GM12878 (cell line): ENCODE measurements around the gene HSD11B1L. TPM values are rescaled to one million over a fixed set of nuclear protein-coding genes. Genes with fewer than 3 reads are reported as not detected.

Source experiments
- ATAC-seq: fragments of 200-7000 bp; cut with Tn5 transposase; 3 replicates; pipeline ENCODE4 v1.9.1; 2020; ENCODE audit warnings: mild to moderate bottlenecking, moderate library complexity
- BruUV-seq: library from RNA; stranded (reverse); fragments of 400-500 nt; replicated peaks from 2 replicates; lab custom pipeline; 2021; lab: Mats Ljungman, UMichigan
- CTCF ChIA-PET: fragments of 300-600 bp; sonication (Branson Sonifier 250); formaldehyde crosslinking; extraction: SDS; loops from one replicate; lab custom pipeline; 2021; ENCODE audit warnings: inconsistent platforms; lab: Yijun Ruan, JAX
- POLR2A ChIA-PET: fragments of 350-600 bp; formaldehyde crosslinking; extraction: SDS; loops from one replicate; lab custom pipeline; 2021; ENCODE audit warnings: inconsistent platforms; lab: Charles Lee
- RAD21 ChIA-PET: fragments of 300-600 bp; sonication (Branson Sonifier 250); formaldehyde crosslinking; loops from one replicate; lab custom pipeline; 2023; ENCODE audit warnings: antibody characterized with exemption; ENCODE audit not compliant: unreplicated experiment; lab: Charles Lee
- SMC1A ChIA-PET: fragments of 300-600 bp; sonication (Branson Sonifier 250); formaldehyde crosslinking; loops from one replicate; lab custom pipeline; 2023; ENCODE audit not compliant: unreplicated experiment, uncharacterized antibody; lab: Charles Lee
- DNase-seq: peaks from one replicate; pipeline ENCODE4 v3.0.0-alpha.2; 2011; ENCODE audit warnings: low read depth, low spot score
- FAIRE-seq: peaks from 3 replicates; lab custom pipeline; 2011; peaks lifted over from hg19 to GRCh38; lab: Jason Lieb, UNC
- H2AFZ ChIP-seq: 2 replicates; pipeline ENCODE4 v1.6.0; 2011; ENCODE audit warnings: low read depth, low read length, control low read depth; ENCODE audit not compliant: control insufficient read depth
- H3K27ac ChIP-seq: 2 replicates; pipeline ENCODE4 v1.5.1; 2011; ENCODE audit warnings: control low read depth; ENCODE audit not compliant: control insufficient read depth, insufficient read depth
- H3K27me3 ChIP-seq, 2 experiments: replicated peaks in 1 of 2; 2 replicates each; pipeline versions ENCODE4 v1.6.0 to v1.6.1; 2011; ENCODE audit warnings: low read length in 1 of 2; ENCODE audit not compliant: control insufficient read depth in 2 of 2, insufficient read depth in 2 of 2
- H3K36me3 ChIP-seq, 2 experiments: 2 replicates each; pipeline ENCODE4 v1.5.1; 2011; ENCODE audit warnings: low read length in 1 of 2; ENCODE audit not compliant: control insufficient read depth in 2 of 2, insufficient read depth in 2 of 2
- H3K4me1 ChIP-seq: 2 replicates; pipeline ENCODE4 v1.6.1; 2011; ENCODE audit warnings: mild to moderate bottlenecking, low read length, moderate library complexity, mixed read lengths; ENCODE audit not compliant: control insufficient read depth, insufficient read depth
- H3K4me2 ChIP-seq: 2 replicates; pipeline ENCODE4 v1.6.0; 2011; ENCODE audit warnings: control low read depth; ENCODE audit not compliant: control insufficient read depth, insufficient read depth
- H3K4me3 ChIP-seq: fragments of 200-600 bp; sonication (generic); 2 replicates; pipeline ENCODE4 v1.5.1; 2016
- H3K79me2 ChIP-seq: 2 replicates; pipeline ENCODE4 v1.6.0; 2011; ENCODE audit warnings: low read length; ENCODE audit not compliant: control insufficient read depth, insufficient read depth
- H3K9ac ChIP-seq: 2 replicates; pipeline ENCODE4 v1.8.0; 2011; ENCODE audit warnings: low read length, control low read depth, mixed read lengths; ENCODE audit not compliant: control insufficient read depth, insufficient read depth
- H3K9me3 ChIP-seq: replicated peaks from 3 replicates; pipeline ENCODE4 v1.5.1; 2011; ENCODE audit warnings: mild to moderate bottlenecking, low read length; ENCODE audit not compliant: control insufficient read depth, insufficient read depth
- H4K20me1 ChIP-seq: 2 replicates; pipeline ENCODE4 v1.6.0; 2011; ENCODE audit not compliant: control insufficient read depth, insufficient read depth
- BHLHE40 ChIP-seq, 2 experiments: fragments of 450-650 bp in 1 of 2; IDR thresholded peaks; 2 replicates each; pipeline ENCODE4 v1.6.1; 2011 to 2017; ENCODE audit warnings: low read depth in 2 of 2, borderline replicate concordance in 1 of 2, improper control_type of control experiment in 1 of 2, low read length in 1 of 2, mild to moderate bottlenecking in 1 of 2
- E4F1 ChIP-seq: fragments of 450-650 bp; IDR thresholded peaks from 2 replicates; pipeline ENCODE4 v1.6.1; 2018; ENCODE audit warnings: borderline replicate concordance, mild to moderate bottlenecking; ENCODE audit not compliant: partially characterized antibody
- MXI1 ChIP-seq: fragments of 150-350 bp; IDR thresholded peaks from 2 replicates; pipeline ENCODE4 v1.6.1; 2011; ENCODE audit warnings: low read depth, mild to moderate bottlenecking, inconsistent platforms, low read length, improper control_type of control experiment
- NBN ChIP-seq: fragments of 450-650 bp; IDR thresholded peaks from 2 replicates; pipeline ENCODE4 v1.6.1; 2016
- POLR2A ChIP-seq: IDR thresholded peaks from 2 replicates; pipeline ENCODE4 v1.6.1; 2011; ENCODE audit warnings: low read depth, mild to moderate bottlenecking, low read length
- RAD21 ChIP-seq: IDR thresholded peaks from 2 replicates; pipeline ENCODE4 v1.6.1; 2011; ENCODE audit warnings: mild to moderate bottlenecking, low read depth, low read length, moderate library complexity; ENCODE audit not compliant: insufficient read depth
- RB1 ChIP-seq: fragments of 450-650 bp; formaldehyde crosslinking; IDR thresholded peaks from 2 replicates; pipeline ENCODE4 v1.6.1; 2017; ENCODE audit warnings: mild to moderate bottlenecking, borderline replicate concordance
- SP1 ChIP-seq: IDR thresholded peaks from one replicate; pipeline ENCODE4 v1.6.1; 2011; ENCODE audit warnings: low read depth, low read length
- SREBF1 ChIP-seq: IDR thresholded peaks from 2 replicates; pipeline ENCODE4 v1.6.1; 2012; ENCODE audit warnings: mild to moderate bottlenecking, low read length
- YY1 ChIP-seq: IDR thresholded peaks from 2 replicates; pipeline ENCODE4 v1.6.1; 2011; ENCODE audit warnings: low read depth, mild to moderate bottlenecking, low read length
- WGBS: methylation state at CpG from one replicate; pipeline ENCODE4 v1.1.6; 2016; ENCODE audit warnings: low lambda C conversion rate; ENCODE audit not compliant: insufficient replicate concordance, insufficient coverage; ENCODE audit errors: missing lambda C conversion rate; 5-methylcytosine and 5-hydroxymethylcytosine counted together
- in situ Hi-C: fragments of 300-500 bp; cut with MboI; formaldehyde crosslinking; loops from 9 replicates; pipeline ENCODE4 v1.14.3; 2018; ENCODE audit warnings: mixed read lengths
- intact Hi-C: fragments of 100-400 bp; cut with micrococcal nuclease; formaldehyde crosslinking; loops from one replicate; pipeline ENCODE4 v1.14.2; 2022; ENCODE audit not compliant: unreplicated experiment
- polyA plus RNA-seq, 11 experiments: library from polyadenylated mRNA; depleted of rRNA in 4 of 11; unstranded in 6 of 11; stranded (reverse) in 5 of 11; fragments of >200 nt; fragmentation: Nextera tagmentation in 4 of 11; fragmentation: Illumina TruSeq in 1 of 11; extraction: Ambion mirVana in 4 of 11; extraction: Trizol in 1 of 11; gene quantifications; 1 replicate in 1 of 11; 2 replicates in 10 of 11; pipeline versions ENCODE4 v1.2.1 to v1.2.3, GENCODE V29; 2011 to 2016; ENCODE audit warnings: inconsistent platforms in 2 of 11, missing spikeins in 2 of 11, low read depth in 1 of 11
- total RNA-seq, 4 experiments: library from RNA; depleted of rRNA in 3 of 4; stranded (reverse); fragments of >200 nt in 3 of 4; fragmentation: Illumina TruSeq in 1 of 4; extraction: Trizol in 1 of 4; gene quantifications; 2 replicates each; pipeline versions ENCODE4 v1.2.1 to v1.2.3, GENCODE V29; 2013 to 2021
- TF ChIP-seq, protein P1 (sequence below): fragments of 450-650 bp; IDR thresholded peaks from 2 replicates; pipeline ENCODE4 v1.6.1; 2017; ENCODE audit warnings: mild to moderate bottlenecking
- TF ChIP-seq, protein P2 (sequence below): fragments of 450-650 bp; conservative IDR thresholded peaks from 2 replicates; pipeline ENCODE4 v1.6.1; 2017; ENCODE audit warnings: mild to moderate bottlenecking, moderate library complexity
- TF ChIP-seq, protein P3 (sequence below): IDR thresholded peaks from 2 replicates; pipeline ENCODE4 v1.6.1; 2011; ENCODE audit warnings: mild to moderate bottlenecking, low read depth, low read length, moderate library complexity; ENCODE audit not compliant: insufficient replicate concordance

Gene HSD11B1L
- total and polyA plus RNA-seq, 10 of the 15 experiments (the other 5 are each of a cell fraction or from before 2014, with no cell fraction given): 0.29 to 1.8 (median 1.1) TPM; not detected in 1

- Histone ChIP-seq H3K27ac (peak overlapping the region; percentile 50; the same call in 1 of the 2 replicates), H3K9ac (peak overlapping the region; percentile 45), H3K4me1 (no peaks in the 10 kb centered on the region), H3K4me3 (peak overlapping the region; percentile 54), H4K20me1 (no peaks in the 10 kb centered on the region; the same call in 1 of the 2 replicates), H3K27me3 (no peaks in the 10 kb centered on the region), H2AFZ (peak overlapping the region; percentile 94), H3K9me3 (no peaks in the 10 kb centered on the region; the same call in 2 of the 3 replicates), H3K79me2 (peaks cover 20% of the 10 kb centered on the region), H3K36me3 (peaks cover 0 to 4% of the 10 kb centered on the region in 2 experiments; a peak in 2 of 4 replicates), H3K4me2 (peak overlapping the region; percentile 63)
- in situ Hi-C loops: loop anchor here (10.0 kb wide), 1 partner anchor 1442 kb away; the partner anchor contains the start of gene YJU2
- CTCF ChIA-PET: interaction anchor here (0.6 to 2.9 kb wide), 18 partner anchors 10 to 711 kb away, joined by 3 to 21 read pairs (median 4); partner anchors contain the start of genes CATSPERD, LONP1, SAFB and SAFB2
- SMC1A ChIA-PET: interaction anchor here (1.0 to 1.2 kb wide), 4 partner anchors 10 to 64 kb away, joined by 3 to 5 read pairs (median 4); partner anchors contain the start of genes CATSPERD, SAFB and SAFB2
- peak; percentile 89 for FAIRE-seq
- 1% methylated on average over 26 of the region's 59 CpGs for WGBS
- intact Hi-C loops: loop anchor here (5.0 kb wide), 1 partner anchor 65 kb away; the partner anchor contains the start of genes SAFB and SAFB2
- BruUV-seq: no TSS peak
- POLR2A ChIA-PET: interaction anchor here (0.7 to 2.1 kb wide), 7 partner anchors 22 to 66 kb away, joined by 3 to 11 read pairs (median 4); partner anchors contain the start of genes CATSPERD, LONP1, SAFB and SAFB2
- ATAC-seq: peak; percentile 79
- RAD21 ChIA-PET: interaction anchor here (1.0 to 2.1 kb wide), 5 partner anchors 27 to 139 kb away, joined by 3 to 12 read pairs (median 4); partner anchors contain the start of genes CATSPERD, LONP1, SAFB and SAFB2
- peak; percentile 73 for DNase-seq
- TF ChIP-seq RB1 (peak; percentile 31; the same call in 1 of the 2 replicates), SREBF1 (peak; percentile 38; the same call in 1 of the 2 replicates), NBN (0 out of 2 replicates have a peak, but pooled peaks have one; percentile 18), RAD21 (peak; percentile 42; the same call in 1 of the 2 replicates), BHLHE40 (IDR thresholded peaks at IDR 0.05; ENCODE audit: borderline replicate concordance in 1 of 2, low read depth in 2 of 2, low read length in 1 of 2) (peak; percentile 25 to 88; a peak in 3 of 4 replicates), MXI1 (peak; percentile 30; the same call in 1 of the 2 replicates), SP1 (peak; percentile 75), E4F1 (no peak), YY1 (0 out of 2 replicates have a peak, but pooled peaks have one; percentile 40), POLR2A (peak; percentile 60; the same call in 1 of the 2 replicates)
- TF ChIP-seq, protein P1, sequence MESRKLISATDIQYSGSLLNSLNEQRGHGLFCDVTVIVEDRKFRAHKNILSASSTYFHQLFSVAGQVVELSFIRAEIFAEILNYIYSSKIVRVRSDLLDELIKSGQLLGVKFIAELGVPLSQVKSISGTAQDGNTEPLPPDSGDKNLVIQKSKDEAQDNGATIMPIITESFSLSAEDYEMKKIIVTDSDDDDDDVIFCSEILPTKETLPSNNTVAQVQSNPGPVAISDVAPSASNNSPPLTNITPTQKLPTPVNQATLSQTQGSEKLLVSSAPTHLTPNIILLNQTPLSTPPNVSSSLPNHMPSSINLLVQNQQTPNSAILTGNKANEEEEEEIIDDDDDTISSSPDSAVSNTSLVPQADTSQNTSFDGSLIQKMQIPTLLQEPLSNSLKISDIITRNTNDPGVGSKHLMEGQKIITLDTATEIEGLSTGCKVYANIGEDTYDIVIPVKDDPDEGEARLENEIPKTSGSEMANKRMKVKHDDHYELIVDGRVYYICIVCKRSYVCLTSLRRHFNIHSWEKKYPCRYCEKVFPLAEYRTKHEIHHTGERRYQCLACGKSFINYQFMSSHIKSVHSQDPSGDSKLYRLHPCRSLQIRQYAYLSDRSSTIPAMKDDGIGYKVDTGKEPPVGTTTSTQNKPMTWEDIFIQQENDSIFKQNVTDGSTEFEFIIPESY: no peak
- TF ChIP-seq, protein P2, sequence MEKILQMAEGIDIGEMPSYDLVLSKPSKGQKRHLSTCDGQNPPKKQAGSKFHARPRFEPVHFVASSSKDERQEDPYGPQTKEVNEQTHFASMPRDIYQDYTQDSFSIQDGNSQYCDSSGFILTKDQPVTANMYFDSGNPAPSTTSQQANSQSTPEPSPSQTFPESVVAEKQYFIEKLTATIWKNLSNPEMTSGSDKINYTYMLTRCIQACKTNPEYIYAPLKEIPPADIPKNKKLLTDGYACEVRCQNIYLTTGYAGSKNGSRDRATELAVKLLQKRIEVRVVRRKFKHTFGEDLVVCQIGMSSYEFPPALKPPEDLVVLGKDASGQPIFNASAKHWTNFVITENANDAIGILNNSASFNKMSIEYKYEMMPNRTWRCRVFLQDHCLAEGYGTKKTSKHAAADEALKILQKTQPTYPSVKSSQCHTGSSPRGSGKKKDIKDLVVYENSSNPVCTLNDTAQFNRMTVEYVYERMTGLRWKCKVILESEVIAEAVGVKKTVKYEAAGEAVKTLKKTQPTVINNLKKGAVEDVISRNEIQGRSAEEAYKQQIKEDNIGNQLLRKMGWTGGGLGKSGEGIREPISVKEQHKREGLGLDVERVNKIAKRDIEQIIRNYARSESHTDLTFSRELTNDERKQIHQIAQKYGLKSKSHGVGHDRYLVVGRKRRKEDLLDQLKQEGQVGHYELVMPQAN: peak; percentile 37
- TF ChIP-seq, protein P3, sequence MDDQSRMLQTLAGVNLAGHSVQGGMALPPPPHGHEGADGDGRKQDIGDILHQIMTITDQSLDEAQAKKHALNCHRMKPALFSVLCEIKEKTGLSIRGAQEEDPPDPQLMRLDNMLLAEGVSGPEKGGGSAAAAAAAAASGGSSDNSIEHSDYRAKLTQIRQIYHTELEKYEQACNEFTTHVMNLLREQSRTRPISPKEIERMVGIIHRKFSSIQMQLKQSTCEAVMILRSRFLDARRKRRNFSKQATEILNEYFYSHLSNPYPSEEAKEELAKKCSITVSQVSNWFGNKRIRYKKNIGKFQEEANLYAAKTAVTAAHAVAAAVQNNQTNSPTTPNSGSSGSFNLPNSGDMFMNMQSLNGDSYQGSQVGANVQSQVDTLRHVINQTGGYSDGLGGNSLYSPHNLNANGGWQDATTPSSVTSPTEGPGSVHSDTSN: peak; percentile 49
Measured at GRCh38 chr19:5686647-5687359, 6.0 kb downstream of the HSD11B1L start.
